Endothelial cell of umbilical vein (primary cell): ENCODE measurements around the gene CDR2. TPM values are rescaled to one million over a fixed set of nuclear protein-coding genes. Genes with fewer than 3 reads are reported as not detected.

Experiments used
- BruUV-seq: library from RNA; stranded (reverse); fragments of 400-500 nt; replicated peaks from 2 replicates; lab custom pipeline; 2021; lab: Mats Ljungman, UMichigan
- CTCF ChIA-PET: fragments of 300-600, 350-600 bp; sonication (Branson Sonifier 250); formaldehyde crosslinking; loops from one replicate; lab custom pipeline; 2021; ENCODE audit warnings: antibody characterized with exemption, inconsistent platforms; lab: Charles Lee
- POLR2A ChIA-PET: fragments of 300-600, 350-600 bp; sonication (Branson Sonifier 250); formaldehyde crosslinking; loops from one replicate; lab custom pipeline; 2021; ENCODE audit warnings: antibody characterized with exemption, inconsistent platforms; lab: Charles Lee
- DNase-seq: peaks from one replicate; pipeline ENCODE4 v3.0.0-alpha.2; 2011; ENCODE audit warnings: low read depth, low spot score
- FAIRE-seq: peaks from 2 replicates; lab custom pipeline; 2011; peaks lifted over from hg19 to GRCh38; lab: Jason Lieb, UNC
- H2AFZ ChIP-seq: 2 replicates; pipeline ENCODE4 v1.6.0; 2012; ENCODE audit warnings: low read depth, low read length, control low read depth, inconsistent platforms
- H3K27ac ChIP-seq: 2 replicates; pipeline ENCODE4 v1.5.1; 2011; ENCODE audit warnings: low read depth, mild to moderate bottlenecking, control low read depth, low read length, moderate library complexity; ENCODE audit not compliant: insufficient read depth
- H3K27me3 ChIP-seq, 2 experiments: 2 replicates each; pipeline versions ENCODE4 v1.6.0 to v1.6.1; 2011; ENCODE audit warnings: low read length in 2 of 2, mixed read lengths in 1 of 2; ENCODE audit not compliant: control insufficient read depth in 2 of 2, insufficient read depth in 2 of 2
- H3K36me3 ChIP-seq, 2 experiments: 2 replicates in 1 of 2; 3 replicates in 1 of 2; pipeline ENCODE4 v1.5.1; 2011; ENCODE audit warnings: low read length in 2 of 2, mild to moderate bottlenecking in 1 of 2, moderate library complexity in 1 of 2; ENCODE audit not compliant: control insufficient read depth in 2 of 2, insufficient read depth in 2 of 2; ENCODE audit errors: extremely low read depth in 1 of 2
- H3K4me1 ChIP-seq: 3 replicates; pipeline ENCODE4 v1.5.1; 2011; ENCODE audit warnings: mild to moderate bottlenecking, low read length; ENCODE audit not compliant: control insufficient read depth, insufficient read depth; ENCODE audit errors: extremely low read depth
- H3K4me2 ChIP-seq: 2 replicates; pipeline ENCODE4 v1.6.1; 2011; ENCODE audit warnings: low read length, control low read depth, mixed read lengths; ENCODE audit not compliant: insufficient read depth
- H3K4me3 ChIP-seq, 3 experiments: fragments of 200-600 bp in 1 of 3; sonication (generic), shearing (Covaris generic) in 1 of 3; replicated peaks in 1 of 3; 2 replicates each; pipeline ENCODE4 v1.5.1; 2011 to 2016; ENCODE audit warnings: control low read depth in 3 of 3, low read length in 3 of 3, mild to moderate bottlenecking in 2 of 3, inconsistent platforms in 1 of 3, low read depth in 1 of 3, moderate library complexity in 1 of 3; ENCODE audit not compliant: insufficient read depth in 1 of 3
- H3K79me2 ChIP-seq: 2 replicates; pipeline ENCODE4 v1.6.0; 2012; ENCODE audit warnings: low read length, inconsistent platforms; ENCODE audit not compliant: control insufficient read depth, insufficient read depth
- H3K9ac ChIP-seq: replicated peaks from 2 replicates; pipeline ENCODE3; 2011; ENCODE audit warnings: low read length, control low read depth; ENCODE audit not compliant: insufficient read depth; ENCODE audit errors: extremely low read depth
- H3K9me1 ChIP-seq: replicated peaks from 3 replicates; pipeline ENCODE4 v1.6.0; 2011; ENCODE audit warnings: mild to moderate bottlenecking, low read length; ENCODE audit not compliant: control insufficient read depth, insufficient read depth; ENCODE audit errors: extremely low read depth
- H3K9me3 ChIP-seq: replicated peaks from 2 replicates; pipeline ENCODE4 v1.5.1; 2012; ENCODE audit warnings: low read length, inconsistent platforms; ENCODE audit not compliant: control insufficient read depth, insufficient read depth
- H4K20me1 ChIP-seq: replicated peaks from 2 replicates; pipeline ENCODE3; 2011; ENCODE audit warnings: mild to moderate bottlenecking, low read length; ENCODE audit not compliant: control insufficient read depth, insufficient read depth; ENCODE audit errors: extremely low read depth
- EZH2 ChIP-seq: IDR thresholded peaks from 2 replicates; pipeline ENCODE4 v1.6.1; 2012; ENCODE audit warnings: borderline replicate concordance, low read depth, mild to moderate bottlenecking, moderate library complexity, low read length, inconsistent platforms; ENCODE audit not compliant: severe bottlenecking
- FOS ChIP-seq: IDR thresholded peaks from 2 replicates; pipeline ENCODE4 v1.6.1; 2011; ENCODE audit warnings: mild to moderate bottlenecking, low read length, moderate library complexity, borderline replicate concordance; ENCODE audit not compliant: insufficient read depth
- GATA2 ChIP-seq: IDR thresholded peaks from 2 replicates; pipeline ENCODE4 v1.7.0; 2011; ENCODE audit warnings: low read depth, mild to moderate bottlenecking, moderate library complexity, mixed read lengths, low read length; ENCODE audit not compliant: insufficient read length, insufficient read depth
- JUN ChIP-seq: IDR thresholded peaks from 2 replicates; pipeline ENCODE4 v1.6.1; 2011; ENCODE audit warnings: borderline replicate concordance, low read depth; ENCODE audit not compliant: insufficient read length, insufficient read depth
- MAX ChIP-seq: IDR thresholded peaks from 2 replicates; pipeline ENCODE4 v1.6.1; 2011; ENCODE audit not compliant: insufficient read depth, insufficient read length
- MYC ChIP-seq: IDR thresholded peaks from one replicate; pipeline ENCODE4 v1.6.1; 2011; ENCODE audit warnings: mild to moderate bottlenecking, low read depth, low read length
- POLR2A ChIP-seq: IDR thresholded peaks from 2 replicates; pipeline ENCODE4 v1.6.1; 2012; ENCODE audit warnings: low read depth, mild to moderate bottlenecking, control low read depth, low read length
- POLR2AphosphoS5 ChIP-seq: IDR thresholded peaks from 2 replicates; pipeline ENCODE4 v1.6.1; 2012; ENCODE audit warnings: low read depth, mild to moderate bottlenecking, control low read depth, low read length, moderate library complexity; ENCODE audit not compliant: insufficient read depth
- dilution Hi-C: fragments of 300-500 bp; cut with MboI; formaldehyde crosslinking; loops from one replicate; pipeline ENCODE4 v1.15.0; 2019; ENCODE audit warnings: low sequenced_read_pairs; ENCODE audit not compliant: extremely low pct_ligation_motif_present
- intact Hi-C: fragments of 100-400 bp; cut with micrococcal nuclease; formaldehyde crosslinking; loops from one replicate; pipeline ENCODE4 v1.10.0; 2022
- polyA plus RNA-seq, 4 experiments: library from polyadenylated mRNA; depleted of rRNA in 3 of 4; stranded (reverse) in 3 of 4; unstranded in 1 of 4; fragments of >200 nt; gene quantifications; 2 replicates each; pipeline versions ENCODE4 v1.2.1 to v1.2.3, GENCODE V29; 2011 to 2012; ENCODE audit warnings: missing spikeins in 1 of 4
- total RNA-seq: library from RNA; stranded (reverse); gene quantifications from 2 replicates; pipeline ENCODE4 v1.2.3, GENCODE V29; 2021
- TF ChIP-seq, protein P1 (sequence below), 2 donors: IDR thresholded peaks; 1 replicate in 1 of 2; 2 replicates in 1 of 2; pipeline ENCODE4 v1.5.1; 2011; ENCODE audit warnings: low read length in 2 of 2, mild to moderate bottlenecking in 2 of 2, moderate library complexity in 2 of 2, control low read depth in 1 of 2, inconsistent platforms in 1 of 2, low read depth in 1 of 2; ENCODE audit not compliant: insufficient read depth in 1 of 2; ENCODE audit errors: extremely low read depth in 1 of 2

CDR2 gene
- total and polyA plus RNA-seq, 2 donors (not counting 3 experiments of a cell fraction or from before 2014, with no cell fraction given), result 35.3 to 61.9 TPM

DNA sequence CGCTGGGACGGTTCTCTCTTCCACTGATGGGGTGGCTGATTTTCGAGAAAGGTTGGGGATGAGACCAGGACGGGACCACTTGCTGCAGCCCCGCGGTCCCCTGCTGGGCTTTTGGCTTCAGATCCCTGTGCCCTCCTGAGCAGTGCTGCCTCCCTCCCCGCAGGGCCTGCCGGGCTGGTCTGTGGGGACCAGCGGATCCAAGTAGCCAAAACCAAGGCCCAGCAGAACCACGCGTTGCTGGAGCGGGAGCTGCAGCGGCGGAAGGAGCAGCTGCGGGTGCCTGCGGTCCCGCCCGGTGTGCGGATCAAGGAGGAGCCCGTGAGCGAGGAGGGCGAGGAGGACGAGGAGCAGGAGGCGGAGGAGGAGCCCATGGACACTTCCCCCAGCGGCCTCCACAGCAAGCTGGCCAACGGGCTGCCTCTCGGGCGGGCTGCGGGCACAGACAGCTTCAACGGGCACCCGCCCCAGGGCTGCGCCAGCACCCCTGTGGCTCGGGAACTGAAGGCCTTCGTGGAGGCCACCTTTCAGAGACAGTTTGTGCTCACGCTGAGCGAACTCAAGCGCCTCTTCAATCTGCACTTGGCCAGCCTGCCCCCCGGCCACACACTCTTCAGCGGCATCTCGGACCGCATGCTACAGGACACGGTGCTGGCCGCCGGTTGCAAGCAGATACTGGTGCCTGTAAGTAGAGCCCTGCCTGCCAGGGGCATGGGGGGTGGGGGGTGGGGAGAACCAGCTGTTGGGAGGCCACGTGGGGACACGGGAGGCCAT is 48.6 kb downstream of the CDR2 start:
- no peak for TF ChIP-seq POLR2AphosphoS5
- TF ChIP-seq, protein P1, sequence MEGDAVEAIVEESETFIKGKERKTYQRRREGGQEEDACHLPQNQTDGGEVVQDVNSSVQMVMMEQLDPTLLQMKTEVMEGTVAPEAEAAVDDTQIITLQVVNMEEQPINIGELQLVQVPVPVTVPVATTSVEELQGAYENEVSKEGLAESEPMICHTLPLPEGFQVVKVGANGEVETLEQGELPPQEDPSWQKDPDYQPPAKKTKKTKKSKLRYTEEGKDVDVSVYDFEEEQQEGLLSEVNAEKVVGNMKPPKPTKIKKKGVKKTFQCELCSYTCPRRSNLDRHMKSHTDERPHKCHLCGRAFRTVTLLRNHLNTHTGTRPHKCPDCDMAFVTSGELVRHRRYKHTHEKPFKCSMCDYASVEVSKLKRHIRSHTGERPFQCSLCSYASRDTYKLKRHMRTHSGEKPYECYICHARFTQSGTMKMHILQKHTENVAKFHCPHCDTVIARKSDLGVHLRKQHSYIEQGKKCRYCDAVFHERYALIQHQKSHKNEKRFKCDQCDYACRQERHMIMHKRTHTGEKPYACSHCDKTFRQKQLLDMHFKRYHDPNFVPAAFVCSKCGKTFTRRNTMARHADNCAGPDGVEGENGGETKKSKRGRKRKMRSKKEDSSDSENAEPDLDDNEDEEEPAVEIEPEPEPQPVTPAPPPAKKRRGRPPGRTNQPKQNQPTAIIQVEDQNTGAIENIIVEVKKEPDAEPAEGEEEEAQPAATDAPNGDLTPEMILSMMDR (IDR thresholded peaks at IDR 0.05; ENCODE audit: extremely low read depth in 1 of 2, insufficient read depth in 1 of 2, low read depth in 1 of 2, low read length in 2 of 2), result no peak
- no peak for TF ChIP-seq FOS
- TF ChIP-seq EZH2, result no peak
- no peak for TF ChIP-seq MYC
- no peak for TF ChIP-seq POLR2A
- TF ChIP-seq JUN, result no peak
- no peak for TF ChIP-seq GATA2
- TF ChIP-seq MAX, result no peak
- no peak for FAIRE-seq
- ChIA-PET CTCF (interaction anchor here (1.1 kb wide), 1 partner anchor 12 kb away, joined by 3 read pairs; no protein-coding TSS in a partner anchor), POLR2A (no interaction called here)
- Histone ChIP-seq H2AFZ (no peak overlapping the region), H3K4me3 (no peak overlapping the region), H3K79me2 (peaks cover 6% of the 10 kb centered on the region), H3K27ac (no peak overlapping the region), H4K20me1 (no peaks in the 10 kb centered on the region), H3K27me3 (no peaks in the 10 kb centered on the region), H3K4me2 (no peak overlapping the region), H3K36me3 (peaks cover 2 to 48% of the 10 kb centered on the region in 2 experiments), H3K9ac (no peak overlapping the region), H3K4me1 (peaks cover 4% of the 10 kb centered on the region), H3K9me1 (no peaks in the 10 kb centered on the region), H3K9me3 (no peaks in the 10 kb centered on the region)
- intact Hi-C loops, result loop anchor here (10.0 kb wide), 1 partner anchor 349 kb away; no protein-coding TSS in a partner anchor
- BruUV-seq, result no TSS peak
- dilution Hi-C loops, result no loop called here
- DNase-seq, result no peak
